Upper lobe of right lung (tissue), 1 donor: ENCODE results near the gene STARD13. TPM values are rescaled to one million over a fixed set of nuclear protein-coding genes. Genes with fewer than 3 reads are reported as not detected.
A peak's percentile ranks its signal among the peaks of the same experiment; 100 is the strongest.

Source experiments
- ATAC-seq: fragments of 200-7000 bp; cut with Tn5 transposase; one replicate; pipeline ENCODE4 v1.9.1; 2020; ENCODE audit warnings: mild to moderate bottlenecking, moderate library complexity
- DNase-seq: peaks from one replicate; pipeline ENCODE4 v3.0.0-alpha.2; 2020
- H3K27ac ChIP-seq: fragments of 200-600 bp; one replicate; pipeline ENCODE4 v1.8.0; 2022
- H3K27me3 ChIP-seq: fragments of 200-600 bp; one replicate; pipeline ENCODE4 v1.8.0; 2022; ENCODE audit warnings: mild to moderate bottlenecking
- H3K36me3 ChIP-seq: fragments of 200-600 bp; one replicate; pipeline ENCODE4 v1.8.0; 2022
- H3K4me1 ChIP-seq: fragments of 200-600 bp; one replicate; pipeline ENCODE4 v1.8.0; 2022
- H3K4me3 ChIP-seq: fragments of 200-600 bp; one replicate; pipeline ENCODE4 v1.8.0; 2022; ENCODE audit warnings: mild to moderate bottlenecking
- H3K9me3 ChIP-seq: fragments of 200-600 bp; one replicate; pipeline ENCODE4 v1.8.0; 2022
- CTCF ChIP-seq: fragments of 200-600 bp; IDR thresholded peaks from one replicate; pipeline ENCODE4 v1.8.0; 2022; ENCODE audit warnings: antibody characterized with exemption
- intact Hi-C: fragments of 100-400 bp; cut with DNase I; formaldehyde crosslinking; loops from one replicate; pipeline ENCODE4 v1.11.0; 2022
- total RNA-seq: library from RNA; stranded (reverse); fragmentation: NEBNext Ultra II Directional; extraction: Animal tissue kit (Norgen Biotek cat#: 25700); gene quantifications from one replicate; pipeline ENCODE4 v1.2.1, GENCODE V29; 2021
- donor health status: DM: no; HTN: yes; CAD: no; lungs with severe emphysema.

Gene STARD13
- total RNA-seq, 1 donor from 2014 or later: 60.4 TPM

GRCh38 chr13:33230178-33230881 is 55.2 kb downstream of the STARD13 start:
- TF ChIP-seq CTCF: no peak
- Histone ChIP-seq H3K4me3 (no peak overlapping the region), H3K36me3 (no peaks in the 10 kb centered on the region), H3K9me3 (no peaks in the 10 kb centered on the region), H3K27me3 (no peaks in the 10 kb centered on the region), H3K27ac (no peak overlapping the region), H3K4me1 (peaks cover 35% of the 10 kb centered on the region)
- DNase-seq (no peak), ATAC-seq (no peak)
- intact Hi-C loops: no loop called here

- H3K4me1 ChIP-seq: peaks cover 28% of the 10 kb centered on the region
- ATAC-seq: no peak
- peak overlapping the region; percentile 38 for H3K27ac ChIP-seq
- H3K4me3 ChIP-seq: no peak overlapping the region
- TF ChIP-seq CTCF: no peak
- no peaks in the 10 kb centered on the region for H3K27me3 ChIP-seq
- H3K36me3 ChIP-seq: no peaks in the 10 kb centered on the region
- H3K9me3 ChIP-seq: no peaks in the 10 kb centered on the region
- DNase-seq: no peak
- intact Hi-C loops: no loop called here
Measured at GRCh38 chr13:33229446-33230177, 55.9 kb downstream of the STARD13 start.

GRCh38 chr13:33228648-33229445 is 56.7 kb downstream of the STARD13 start:
- peaks cover 27% of the 10 kb centered on the region for H3K4me1 ChIP-seq

GRCh38 chr13:33227927-33228647 is 57.5 kb downstream of the STARD13 start:
- intact Hi-C loops: no loop called here
- H3K4me3 ChIP-seq: no peak overlapping the region
- TF ChIP-seq CTCF: no peak
- ATAC-seq (no peak), DNase-seq (no peak)
- H3K27me3 ChIP-seq: no peaks in the 10 kb centered on the region
- H3K9me3 ChIP-seq: no peaks in the 10 kb centered on the region
- H3K36me3 ChIP-seq: no peaks in the 10 kb centered on the region
- H3K4me1 ChIP-seq: peaks cover 29% of the 10 kb centered on the region
- no peak overlapping the region for H3K27ac ChIP-seq

More at GRCh38 chr13:33228648-33229445, 56.7 kb downstream of the STARD13 start:
- intact Hi-C loops: no loop called here
- ATAC-seq (peak; percentile 81), DNase-seq (no peak)
- peak overlapping the region; percentile 27 for H3K27ac ChIP-seq
- no peaks in the 10 kb centered on the region for H3K27me3 ChIP-seq
- no peak overlapping the region for H3K4me3 ChIP-seq
- peak; percentile 86 for TF ChIP-seq CTCF
- no peaks in the 10 kb centered on the region for H3K36me3 ChIP-seq
- no peaks in the 10 kb centered on the region for H3K9me3 ChIP-seq

- DNase-seq (no peak), ATAC-seq (no peak)
- Histone ChIP-seq H3K27me3 (no peaks in the 10 kb centered on the region), H3K9me3 (no peaks in the 10 kb centered on the region), H3K4me1 (peaks cover 25% of the 10 kb centered on the region), H3K27ac (no peak overlapping the region), H3K36me3 (no peaks in the 10 kb centered on the region), H3K4me3 (no peak overlapping the region)
- no peak for TF ChIP-seq CTCF
- intact Hi-C loops: no loop called here
Measured at GRCh38 chr13:33224686-33225085, 60.9 kb downstream of the STARD13 start.
